Testis (tissue), 2 donors: ENCODE data around the gene RPL5.

Source experiments
- CTCF ChIP-seq, 3 experiments: fragments of 450-650 bp in 2 of 3; fragments of 200-600 bp in 1 of 3; sonication (generic) in 1 of 3; IDR thresholded peaks; one replicate each; pipeline ENCODE4 v1.5.1; 2016 to 2019; ENCODE audit warnings: antibody characterized with exemption in 3 of 3, mild to moderate bottlenecking in 2 of 3, moderate library complexity in 1 of 3
- POLR2A ChIP-seq: fragments of 450-650 bp; IDR thresholded peaks from one replicate; pipeline ENCODE4 v1.6.1; 2017; ENCODE audit warnings: antibody characterized with exemption, mild to moderate bottlenecking, moderate library complexity

- TF ChIP-seq POLR2A, result no peak
- no peak for TF ChIP-seq CTCF (IDR thresholded peaks at IDR 0.05)
Measured at GRCh38 chr1:92877792-92878191, 46.0 kb downstream of the RPL5 start.
